Endothelial cell of umbilical vein (primary cell): ENCODE data around the gene MAGI1.

Source experiments
- CTCF ChIP-seq, 2 donors: IDR thresholded peaks; 1 replicate in 1 of 2; 2 replicates in 1 of 2; pipeline ENCODE4 v1.5.1; 2011; ENCODE audit warnings: low read length in 2 of 2, mild to moderate bottlenecking in 2 of 2, moderate library complexity in 2 of 2, control low read depth in 1 of 2, inconsistent platforms in 1 of 2, low read depth in 1 of 2; ENCODE audit not compliant: insufficient read depth in 1 of 2; ENCODE audit errors: extremely low read depth in 1 of 2
- EZH2 ChIP-seq: IDR thresholded peaks from 2 replicates; pipeline ENCODE4 v1.6.1; 2012; ENCODE audit warnings: borderline replicate concordance, low read depth, mild to moderate bottlenecking, moderate library complexity, low read length, inconsistent platforms; ENCODE audit not compliant: severe bottlenecking
- FOS ChIP-seq: IDR thresholded peaks from 2 replicates; pipeline ENCODE4 v1.6.1; 2011; ENCODE audit warnings: mild to moderate bottlenecking, low read length, moderate library complexity, borderline replicate concordance; ENCODE audit not compliant: insufficient read depth
- JUN ChIP-seq: IDR thresholded peaks from 2 replicates; pipeline ENCODE4 v1.6.1; 2011; ENCODE audit warnings: borderline replicate concordance, low read depth; ENCODE audit not compliant: insufficient read length, insufficient read depth
- MAX ChIP-seq: IDR thresholded peaks from 2 replicates; pipeline ENCODE4 v1.6.1; 2011; ENCODE audit not compliant: insufficient read depth, insufficient read length
- MYC ChIP-seq: IDR thresholded peaks from one replicate; pipeline ENCODE4 v1.6.1; 2011; ENCODE audit warnings: mild to moderate bottlenecking, low read depth, low read length
- POLR2A ChIP-seq: IDR thresholded peaks from 2 replicates; pipeline ENCODE4 v1.6.1; 2012; ENCODE audit warnings: low read depth, mild to moderate bottlenecking, control low read depth, low read length
- POLR2AphosphoS5 ChIP-seq: IDR thresholded peaks from 2 replicates; pipeline ENCODE4 v1.6.1; 2012; ENCODE audit warnings: low read depth, mild to moderate bottlenecking, control low read depth, low read length, moderate library complexity; ENCODE audit not compliant: insufficient read depth

GRCh38 chr3:65485826-65486469 is 552.8 kb downstream of the MAGI1 start:
- no peak for TF ChIP-seq CTCF (IDR thresholded peaks at IDR 0.05; ENCODE audit: extremely low read depth in 1 of 2, insufficient read depth in 1 of 2, low read depth in 1 of 2, low read length in 2 of 2)
- TF ChIP-seq POLR2AphosphoS5: no peak
- TF ChIP-seq MYC: no peak
- no peak for TF ChIP-seq EZH2
- TF ChIP-seq MAX: no peak
- TF ChIP-seq POLR2A: no peak
- TF ChIP-seq FOS: no peak
- no peak for TF ChIP-seq JUN
